Measurements from ENCODE around the gene OSGIN1.

OSGIN1 gene

GRCh38 chr16:84000989-84001642 lies 48.1 kb downstream of the OSGIN1 start:
- DNase-seq (ENCODE audit: low read depth) = no peak

DNA sequence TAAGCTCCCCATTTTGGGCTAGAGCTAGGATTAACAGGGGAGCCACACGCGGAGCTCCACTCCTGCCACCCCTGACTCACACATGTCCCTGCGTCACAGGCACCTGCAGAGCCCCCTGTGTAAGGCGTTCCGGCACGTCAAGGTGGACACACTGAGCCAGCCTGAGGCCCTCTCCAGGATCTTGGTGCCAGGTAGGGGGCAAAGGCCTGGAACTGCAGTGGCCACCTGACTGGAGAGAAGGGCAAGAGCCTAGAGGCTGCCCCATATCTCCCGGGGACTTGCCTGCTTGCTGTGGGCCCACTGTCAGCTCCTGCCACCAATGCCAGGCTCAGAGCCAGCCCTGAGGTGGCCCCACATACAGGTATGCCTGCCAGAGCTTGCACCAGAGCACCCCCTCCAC lies 48.7 kb downstream of the OSGIN1 start:
- DNase-seq (ENCODE audit: low read depth) = no peak

DNA sequence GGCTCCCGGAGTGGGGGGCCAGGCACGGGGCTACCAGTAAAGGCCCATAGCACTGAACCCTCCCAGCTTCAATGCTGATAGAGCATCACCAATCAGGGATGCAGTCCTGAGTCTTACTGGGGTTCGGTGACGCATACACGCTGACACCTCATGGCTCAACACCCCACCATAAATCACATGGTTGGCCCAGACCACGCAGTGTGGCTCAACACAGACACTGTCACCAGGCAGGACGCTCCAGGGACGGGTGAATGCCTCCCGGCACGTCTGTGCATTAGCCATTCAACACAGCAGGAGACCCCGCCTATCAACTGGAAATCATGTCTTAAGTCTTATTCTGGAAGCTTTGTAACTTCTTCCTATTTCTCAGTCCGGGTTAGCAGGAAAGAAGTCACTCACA lies 50.0 kb downstream of the OSGIN1 start:
- no peak for DNase-seq (ENCODE audit: low read depth)

- DNase-seq (ENCODE audit: low read depth) = no peak
These were observed 51.4 kb downstream of the OSGIN1 start for GRCh38 chr16:84004442-84004841.

DNA sequence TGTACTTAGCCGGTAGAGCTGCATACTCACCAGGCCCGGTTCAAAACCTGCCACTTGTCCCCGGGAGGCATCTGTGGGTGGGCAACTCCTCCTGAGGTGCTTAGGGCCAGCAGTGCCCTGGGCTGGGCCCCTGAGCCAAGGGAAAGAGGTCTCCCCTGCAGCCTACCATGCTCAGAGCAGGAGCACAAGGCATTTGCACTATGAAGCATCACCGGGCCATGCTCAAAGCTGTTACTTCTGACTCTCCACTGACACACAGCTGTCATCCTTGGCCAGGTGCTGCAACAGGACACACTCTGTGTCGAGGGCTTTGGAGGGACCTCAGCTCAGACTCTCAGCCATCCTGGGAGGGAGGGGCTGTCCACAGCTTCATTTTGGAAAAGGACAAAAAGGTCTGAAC lies 52.4 kb downstream of the OSGIN1 start:
- no peak for DNase-seq (ENCODE audit: low read depth)

GRCh38 chr16:84007520-84007919 lies 54.5 kb downstream of the OSGIN1 start:
- DNase-seq (ENCODE audit: low read depth) = no peak

DNA sequence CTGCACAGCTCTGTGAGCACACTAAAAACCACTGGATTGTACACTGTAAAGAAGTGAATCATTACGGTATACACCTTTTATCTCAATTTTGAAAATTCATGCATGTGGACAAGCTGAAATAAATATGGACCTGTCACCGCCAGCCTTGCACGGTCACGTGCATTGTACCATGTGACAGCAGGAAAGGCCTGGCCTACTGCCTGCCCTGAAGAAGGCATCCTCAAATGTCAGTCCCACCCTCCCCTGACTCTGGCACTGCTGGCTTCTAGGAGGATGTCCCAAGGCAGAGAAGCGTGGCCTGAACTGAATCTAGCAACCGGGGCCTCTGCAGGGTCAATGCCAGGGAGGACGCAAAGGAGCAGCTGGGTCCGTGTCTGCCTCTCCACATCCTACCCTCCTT lies 54.9 kb downstream of the OSGIN1 start:
- no peak for DNase-seq (ENCODE audit: low read depth)

DNA sequence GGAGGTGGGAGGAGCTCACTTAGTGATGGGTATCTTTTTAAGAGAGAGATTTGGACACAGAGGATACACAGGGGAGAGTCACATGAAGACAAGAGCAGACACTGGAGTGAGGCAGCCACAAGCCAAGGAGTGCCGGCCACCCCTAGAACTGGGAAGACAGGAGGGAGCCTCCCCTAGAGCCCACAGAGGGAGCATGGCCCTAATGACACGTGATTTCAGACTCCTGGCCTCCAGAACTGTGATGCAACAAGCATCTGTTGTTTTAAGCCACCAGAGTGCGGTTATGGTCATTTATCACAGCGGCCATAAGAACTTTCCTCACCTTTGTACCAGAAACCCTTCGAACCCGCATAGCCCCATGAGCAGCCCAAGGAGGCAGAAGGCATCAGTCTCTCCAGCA lies 56.2 kb downstream of the OSGIN1 start:
- no peak for DNase-seq (ENCODE audit: low read depth)

DNA sequence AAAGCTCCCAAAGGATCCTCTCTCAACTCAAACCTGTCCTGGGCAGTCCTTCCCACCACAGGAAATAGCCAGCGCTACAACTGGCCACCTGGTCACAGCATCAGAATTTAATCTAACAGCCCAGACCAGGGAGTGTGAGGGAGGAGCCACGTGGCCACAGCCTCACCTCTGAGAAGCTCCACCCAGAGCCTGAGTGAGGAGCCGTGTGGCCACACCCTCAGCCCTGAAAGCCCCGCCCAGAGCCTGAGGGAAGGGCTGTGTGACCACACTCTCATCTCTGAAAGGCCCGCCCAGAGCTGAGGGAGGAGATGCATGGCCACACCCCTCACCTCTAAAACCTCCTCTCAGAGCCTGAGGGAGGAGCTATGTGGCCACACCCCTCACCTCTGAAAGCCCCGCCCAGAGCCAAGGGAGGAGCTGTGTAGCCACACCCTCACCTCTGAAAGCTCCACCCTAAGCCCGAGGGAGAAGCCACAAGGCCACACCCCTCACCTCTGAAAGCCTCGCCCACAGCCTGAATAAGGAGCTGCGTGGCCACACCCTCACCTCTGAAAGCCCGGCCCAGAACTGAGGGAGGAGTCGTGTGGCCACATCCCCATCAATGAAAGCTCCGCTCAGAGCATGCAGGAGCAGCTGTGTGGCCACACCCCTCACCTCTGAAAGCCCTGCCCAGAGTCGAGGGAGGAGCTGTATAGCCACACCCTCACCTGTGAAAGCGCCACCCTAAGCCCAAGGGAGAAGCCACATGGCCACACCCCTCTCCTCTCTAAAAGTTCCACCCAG lies 60.9 kb downstream of the OSGIN1 start:
- DNase-seq (ENCODE audit: low read depth) = peak; percentile 3

- no peak for DNase-seq (ENCODE audit: low read depth)
These were observed 61.7 kb downstream of the OSGIN1 start for GRCh38 chr16:84014570-84015327.

- no peak for DNase-seq (ENCODE audit: low read depth)
These were observed 62.4 kb downstream of the OSGIN1 start for GRCh38 chr16:84015399-84015798.

All from stimulated activated CD8-positive, alpha-beta memory T cell treated with anti-CD3 and anti-CD28 coated beads, Interleukin-12 subunit alpha, Interleukin-12 subunit beta, amount 100 ng/mL, for 1 hour (primary cell).